GM19240 (cell line): ENCODE measurements around the gene CALD1.

ENCODE experiments used
- DNase-seq: peaks from one replicate; pipeline ENCODE4 v3.0.0; 2011; ENCODE audit warnings: low spot score; ENCODE audit not compliant: insufficient read length

The CALD1 gene

GRCh38 chr7:134778941-134779740 is at the start of gene CALD1:
Gene CALD1, plus strand, starts transcription at chr7:134779634. Its CDS starts 88,100 bp downstream, at chr7:134867734.
- DNase-seq = no peak

- no peak for DNase-seq
Observed at GRCh38 chr7:134729895-134730294, 49.5 kb upstream of the CALD1 start.

GRCh38 chr7:134730411-134730829 is 49.0 kb upstream of the CALD1 start:
- no peak for DNase-seq

- DNase-seq = no peak
Observed at GRCh38 chr7:134731616-134732015, 47.8 kb upstream of the CALD1 start.

GRCh38 chr7:134732728-134733127 is 46.7 kb upstream of the CALD1 start:
- no peak for DNase-seq

- no peak for DNase-seq
Observed at GRCh38 chr7:134736381-134736780, 43.1 kb upstream of the CALD1 start.

- DNase-seq = no peak
Observed at GRCh38 chr7:134737566-134738345, 41.7 kb upstream of the CALD1 start.

- DNase-seq = no peak
Observed at GRCh38 chr7:134739362-134739761, 40.1 kb upstream of the CALD1 start.

- DNase-seq = no peak
Observed at GRCh38 chr7:134740376-134740775, 39.1 kb upstream of the CALD1 start.

- DNase-seq = no peak
Observed at GRCh38 chr7:134741907-134742635, 37.4 kb upstream of the CALD1 start.

GRCh38 chr7:134742688-134743350 is 36.6 kb upstream of the CALD1 start:
- DNase-seq = no peak

- DNase-seq = no peak
Observed at GRCh38 chr7:134744569-134744968, 34.9 kb upstream of the CALD1 start.

- DNase-seq = no peak
Observed at GRCh38 chr7:134747326-134747725, 32.1 kb upstream of the CALD1 start.

GRCh38 chr7:134750083-134751062 is 29.1 kb upstream of the CALD1 start:
- DNase-seq = peak; percentile 38

GRCh38 chr7:134752006-134752760 is 27.3 kb upstream of the CALD1 start:
- no peak for DNase-seq

GRCh38 chr7:134755422-134756022 is 23.9 kb upstream of the CALD1 start:
- no peak for DNase-seq

- no peak for DNase-seq
Observed at GRCh38 chr7:134757938-134758337, 21.5 kb upstream of the CALD1 start.

GRCh38 chr7:134758981-134759380 is 20.5 kb upstream of the CALD1 start:
- no peak for DNase-seq

GRCh38 chr7:134761266-134761665 is 18.2 kb upstream of the CALD1 start:
- no peak for DNase-seq
